GM18951 (cell line): ENCODE data around the gene RABGAP1.

Experiments
- POLR2A ChIP-seq: IDR thresholded peaks from 4 replicates; pipeline ENCODE4 v1.6.1; 2011; ENCODE audit warnings: mild to moderate bottlenecking; ENCODE audit not compliant: insufficient read length, insufficient read depth; ENCODE audit errors: extremely low read depth
- in situ Hi-C: fragments of 300-500 bp; cut with MboI; formaldehyde crosslinking; loops from one replicate; pipeline ENCODE4 v1.12.0; 2022; ENCODE audit warnings: low sequenced_read_pairs, mixed read lengths, inconsistent platforms; ENCODE audit not compliant: unreplicated experiment

RABGAP1 gene

DNA sequence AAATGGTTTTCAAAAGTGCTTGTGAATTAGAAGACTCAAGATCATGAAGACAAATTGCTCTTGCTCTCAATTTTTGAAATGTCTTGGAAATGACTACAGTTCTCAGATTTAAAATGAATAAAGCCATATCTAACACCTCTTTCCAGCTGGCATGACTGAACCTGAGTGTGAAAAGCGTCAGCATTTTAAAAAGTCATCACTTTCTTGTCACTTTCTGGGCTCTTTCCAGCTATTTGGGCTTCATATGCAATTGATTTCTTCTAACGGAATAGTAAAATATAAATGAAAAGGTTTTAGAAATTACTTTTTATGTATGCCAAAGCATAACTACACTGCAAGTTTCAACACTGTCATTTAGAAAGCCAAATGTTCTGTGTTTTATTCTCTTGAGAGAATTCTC lies 95.0 kb downstream of the RABGAP1 start:
- in situ Hi-C loops = no loop called here
- TF ChIP-seq POLR2A = no peak

DNA sequence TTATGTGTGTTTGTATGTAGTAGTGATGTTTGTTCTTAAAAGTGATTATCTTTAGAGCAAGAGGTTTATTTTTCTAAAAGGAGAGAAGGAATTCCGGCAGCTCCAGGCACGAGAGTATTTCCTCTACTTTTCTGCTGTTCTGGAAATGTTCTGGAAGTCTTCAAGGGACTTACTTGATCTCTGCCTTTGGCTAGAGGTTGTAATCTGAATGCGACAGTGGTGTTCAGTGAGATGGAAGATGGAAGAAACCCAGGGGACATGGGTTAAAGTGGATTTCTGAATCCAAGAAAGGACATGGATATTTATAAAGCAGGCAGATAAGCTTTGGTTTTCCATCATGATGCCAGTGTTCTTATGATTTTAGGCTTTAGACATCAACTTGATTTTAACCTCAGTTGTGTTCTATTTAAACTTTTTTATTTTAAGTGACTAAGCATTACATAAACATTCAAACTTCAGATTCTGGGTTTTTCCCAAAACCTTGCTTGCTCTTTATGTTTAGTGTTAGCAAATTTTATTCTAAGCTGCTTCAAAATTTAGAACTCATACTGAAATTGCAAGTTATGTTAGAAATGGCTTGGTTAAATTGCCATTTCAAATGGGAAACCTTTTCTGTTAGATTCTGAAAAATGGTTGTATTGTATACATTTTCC lies 96.2 kb downstream of the RABGAP1 start:
- in situ Hi-C loops = no loop called here
- TF ChIP-seq POLR2A = no peak

DNA sequence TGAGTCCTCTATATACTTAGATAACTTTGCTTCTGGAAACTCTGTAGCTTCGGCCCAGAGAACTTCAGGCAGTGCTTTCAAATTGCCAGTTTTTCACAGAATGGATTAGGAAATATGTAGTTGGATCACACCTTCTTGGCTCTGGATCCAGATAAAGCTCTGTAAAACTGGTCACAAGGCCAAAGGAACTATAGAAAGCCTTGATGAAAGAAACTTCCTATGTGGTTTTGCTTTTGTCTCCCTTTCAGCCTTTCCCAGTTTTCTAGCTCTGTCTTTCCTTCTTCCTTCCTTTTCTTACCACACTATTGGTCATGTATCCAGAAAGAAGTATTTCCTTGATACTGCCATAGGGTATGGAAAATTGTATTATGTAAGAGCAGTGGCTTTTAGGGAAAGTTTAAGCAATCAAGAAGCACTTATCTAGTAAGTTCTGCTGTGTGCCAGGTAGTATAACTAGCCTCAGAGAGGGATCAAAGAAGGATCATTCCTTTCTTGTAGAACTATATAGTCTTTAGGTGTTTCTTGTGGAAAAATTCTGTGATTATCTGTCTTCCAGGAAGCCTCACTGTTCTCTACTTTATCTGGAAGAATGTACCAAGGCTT lies 98.9 kb downstream of the RABGAP1 start:
- no peak for TF ChIP-seq POLR2A
- in situ Hi-C loops = no loop called here

DNA sequence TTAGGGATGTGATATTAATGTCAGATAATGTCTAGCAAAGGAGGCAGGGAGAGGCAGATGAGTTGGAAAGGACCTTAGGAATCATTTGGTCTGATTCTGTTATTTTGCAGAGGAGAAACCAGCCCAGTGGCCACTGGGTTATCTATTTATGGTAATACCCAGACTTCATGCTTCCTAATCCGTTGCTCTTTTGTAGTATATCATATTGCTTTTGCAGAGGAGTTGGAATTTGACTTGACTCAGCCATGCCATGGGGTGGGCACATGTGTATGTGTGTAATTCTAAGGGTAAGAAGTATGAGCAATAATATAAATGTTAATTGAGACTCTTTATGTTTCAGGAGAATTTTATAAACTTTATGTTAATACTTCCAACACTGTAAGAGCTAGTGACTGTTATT lies 100.0 kb downstream of the RABGAP1 start:
- no peak for TF ChIP-seq POLR2A
- in situ Hi-C loops = no loop called here

DNA sequence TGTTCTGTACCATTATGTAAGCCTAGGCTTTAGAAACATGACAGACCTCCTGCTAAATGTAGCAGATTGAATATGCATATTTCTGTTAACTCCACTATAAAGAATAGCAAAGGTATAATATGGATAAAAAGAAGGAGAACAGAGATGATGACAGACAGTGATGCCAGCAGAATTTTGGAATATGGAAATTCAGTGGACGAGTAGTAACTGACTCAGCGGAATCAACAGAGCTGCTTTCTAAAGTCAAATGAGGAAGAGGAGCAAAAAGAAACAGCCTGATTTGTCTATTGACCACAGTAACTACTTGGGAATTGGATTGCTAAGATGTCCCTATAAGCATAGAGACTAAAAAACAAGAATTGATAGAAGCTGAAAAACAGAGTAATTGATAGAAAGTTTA lies 100.7 kb downstream of the RABGAP1 start:
- in situ Hi-C loops = no loop called here
- TF ChIP-seq POLR2A = no peak

DNA sequence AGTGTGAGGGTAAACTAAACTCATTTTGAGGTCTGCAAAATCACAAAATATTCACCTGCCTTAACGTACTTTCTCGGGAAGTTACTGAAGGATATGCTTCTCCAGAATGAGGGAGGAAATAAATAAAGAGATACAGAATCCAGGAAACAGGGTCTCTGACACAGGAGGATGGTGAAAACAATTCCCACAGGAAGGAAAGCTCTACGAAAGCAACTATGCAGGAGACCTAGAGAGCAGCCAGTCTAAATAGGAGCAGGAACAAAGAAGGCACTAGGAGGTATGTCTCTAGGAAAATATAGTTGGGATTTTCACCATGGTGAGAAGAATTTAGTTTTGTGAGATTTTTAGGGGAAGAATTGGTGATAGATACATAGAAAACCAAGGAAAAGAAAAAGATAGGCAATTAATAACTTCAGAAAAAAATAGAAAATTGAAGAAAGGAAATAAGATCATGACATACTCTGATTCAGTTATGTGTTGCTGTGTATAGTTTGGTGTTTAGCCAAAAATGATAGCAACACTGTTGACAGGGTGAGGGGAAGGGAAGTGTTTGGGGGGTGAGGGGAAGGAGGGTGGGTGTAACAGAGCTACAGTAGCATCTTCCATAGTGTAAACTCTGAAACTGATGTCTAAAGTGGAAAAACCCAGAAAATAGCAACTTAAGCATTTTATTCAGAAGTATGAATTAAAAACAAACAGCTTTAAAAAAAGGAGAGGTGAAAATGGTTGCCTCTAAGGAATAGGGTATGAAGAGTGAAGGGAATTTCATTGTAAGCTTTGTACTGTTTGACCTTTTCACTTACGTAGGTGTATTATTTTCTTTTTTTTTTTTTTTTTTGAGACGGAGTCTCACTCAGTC lies 102.5 kb downstream of the RABGAP1 start:
- no peak for TF ChIP-seq POLR2A
- in situ Hi-C loops = no loop called here

DNA sequence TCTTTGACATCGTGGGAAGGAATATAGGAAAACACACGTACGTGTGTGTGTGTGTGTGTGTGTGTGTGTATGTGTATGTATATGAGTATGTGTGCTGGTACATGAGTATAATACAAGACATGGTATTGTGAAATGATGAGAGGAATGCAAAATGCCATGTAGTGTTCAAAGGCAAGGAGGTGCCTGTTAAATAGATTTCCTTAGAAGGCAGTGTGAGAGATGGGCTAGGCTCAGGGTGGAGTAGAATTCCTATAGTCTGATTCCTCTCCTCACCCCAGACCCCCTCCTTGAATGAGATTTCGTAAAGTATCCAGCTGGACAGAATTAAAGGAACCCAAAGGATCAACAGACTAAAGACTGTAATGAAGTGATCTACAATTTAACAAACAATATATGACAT lies 103.8 kb downstream of the RABGAP1 start:
- TF ChIP-seq POLR2A = no peak
- in situ Hi-C loops = no loop called here

DNA sequence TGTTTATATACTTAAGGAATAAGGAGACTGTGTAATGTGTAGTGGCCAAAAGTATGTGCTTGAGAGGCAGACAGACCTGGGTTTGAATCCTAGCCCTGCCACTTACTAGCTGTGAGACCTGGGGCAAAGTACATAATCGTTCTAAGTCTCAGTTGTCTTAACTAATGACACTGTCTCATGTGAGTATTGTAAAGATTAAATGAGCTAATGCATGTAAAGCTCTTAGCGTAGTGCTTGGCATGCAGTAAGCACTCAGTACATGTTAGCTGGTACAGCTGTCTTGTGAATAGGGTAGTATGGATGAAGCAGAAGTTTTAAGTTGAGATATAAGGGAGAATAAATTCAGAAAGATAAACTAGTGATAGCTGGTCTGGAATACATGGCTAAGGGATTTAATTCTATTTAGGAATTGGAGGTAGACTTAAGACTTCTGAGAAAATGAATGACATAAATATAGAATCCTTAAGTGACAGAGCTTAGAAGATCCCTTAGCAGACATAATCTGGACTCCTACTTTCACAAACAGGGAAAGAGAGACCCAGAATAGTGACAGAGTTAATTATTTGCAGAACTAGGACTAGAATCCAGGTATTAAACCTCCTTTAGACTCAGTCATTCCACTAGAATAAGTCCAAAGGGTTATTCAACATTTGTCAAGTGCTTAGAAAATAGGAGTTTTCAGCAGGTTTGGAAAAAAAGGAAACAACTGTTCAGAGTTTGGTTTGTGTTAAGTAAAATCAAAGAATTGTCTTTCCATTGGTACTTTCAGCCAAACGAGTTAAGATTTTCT lies 105.8 kb downstream of the RABGAP1 start:
- no peak for TF ChIP-seq POLR2A
- in situ Hi-C loops = no loop called here

DNA sequence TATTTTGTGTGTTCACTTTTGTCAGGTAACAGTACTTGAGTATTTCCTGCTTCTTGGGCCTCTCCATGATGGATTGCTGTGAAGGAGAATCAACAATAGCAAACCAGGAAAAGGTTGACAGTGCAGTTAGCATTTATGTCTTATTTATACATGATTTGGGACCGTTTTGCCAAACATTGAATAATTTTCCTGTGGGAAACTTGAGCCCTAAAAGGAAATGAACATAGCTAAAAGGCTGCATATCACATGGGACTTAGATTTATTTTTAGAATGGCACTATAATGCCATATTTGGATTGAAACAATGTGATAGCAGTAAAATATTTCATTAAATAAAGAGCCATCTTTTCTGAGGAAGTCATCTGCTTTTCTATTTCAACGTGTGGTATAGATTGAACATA lies 107.9 kb downstream of the RABGAP1 start:
- in situ Hi-C loops = no loop called here
- TF ChIP-seq POLR2A = no peak

DNA sequence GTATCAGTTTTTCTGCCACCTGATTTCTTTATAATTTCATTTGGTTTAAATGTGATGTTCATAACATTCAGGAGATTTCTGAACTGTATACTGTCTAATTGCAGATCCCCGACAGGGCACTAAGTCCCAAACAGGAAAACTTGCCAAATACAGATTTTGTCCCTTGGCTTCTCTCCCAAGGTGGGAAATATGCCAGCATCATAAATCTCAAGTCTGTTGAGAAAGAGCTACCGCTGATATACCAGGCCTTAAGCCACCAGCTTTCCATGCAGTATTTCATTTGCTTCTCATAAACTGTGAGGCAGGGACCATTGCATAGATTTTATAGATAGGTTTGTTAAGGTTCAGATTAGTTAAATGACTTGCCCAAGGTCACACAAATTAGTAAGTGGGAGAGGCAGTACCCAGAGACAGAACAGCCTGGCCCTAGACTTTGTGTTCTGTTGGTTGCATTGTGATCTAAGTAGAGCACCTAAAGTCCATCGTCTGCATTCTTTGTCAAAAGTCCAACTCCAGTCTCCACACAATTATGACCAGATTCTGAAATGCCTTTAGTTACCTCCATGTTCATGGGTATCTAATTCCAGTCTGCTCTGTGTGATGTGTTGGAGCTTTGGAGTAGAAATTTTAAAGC lies 108.9 kb downstream of the RABGAP1 start:
- TF ChIP-seq POLR2A = no peak
- in situ Hi-C loops = no loop called here

DNA sequence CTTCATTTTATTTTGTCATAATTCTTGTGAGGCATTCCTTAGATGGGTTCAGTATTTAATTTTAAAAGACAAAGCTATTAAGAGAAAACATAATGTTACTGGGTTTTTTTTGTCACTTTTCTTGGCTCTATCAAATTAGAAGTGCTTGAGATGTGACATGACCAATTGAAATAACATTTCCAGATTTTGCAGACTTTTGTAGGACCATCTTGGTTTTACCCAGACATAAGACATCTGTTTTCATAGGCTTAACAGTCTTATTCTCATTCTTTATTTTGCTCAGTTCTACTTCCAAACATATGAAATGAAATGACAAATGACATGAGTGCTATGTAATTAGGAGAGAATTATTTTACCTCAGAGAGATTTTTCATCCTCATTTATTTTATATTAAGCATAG lies 112.2 kb downstream of the RABGAP1 start:
- no peak for TF ChIP-seq POLR2A
- in situ Hi-C loops = no loop called here

DNA sequence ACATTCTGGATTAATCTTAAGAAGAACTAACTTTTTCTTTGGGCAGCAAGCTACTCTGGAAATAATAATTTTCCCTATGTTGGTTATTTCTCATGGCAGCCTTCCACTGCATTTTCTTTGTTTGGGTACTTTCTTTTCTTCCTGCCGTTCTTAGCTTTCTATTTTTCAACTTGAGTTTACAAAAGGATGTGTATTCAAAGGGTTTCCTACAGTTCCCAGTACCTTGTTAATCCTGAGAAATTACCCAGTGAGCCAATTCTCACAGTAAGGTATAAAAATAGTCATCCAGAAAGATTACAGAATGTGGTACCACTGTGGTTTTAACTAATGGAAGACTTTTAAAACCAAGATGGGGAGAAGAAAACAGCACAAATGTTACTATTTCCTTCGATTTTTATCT lies 112.9 kb downstream of the RABGAP1 start:
- no peak for TF ChIP-seq POLR2A
- in situ Hi-C loops = no loop called here

DNA sequence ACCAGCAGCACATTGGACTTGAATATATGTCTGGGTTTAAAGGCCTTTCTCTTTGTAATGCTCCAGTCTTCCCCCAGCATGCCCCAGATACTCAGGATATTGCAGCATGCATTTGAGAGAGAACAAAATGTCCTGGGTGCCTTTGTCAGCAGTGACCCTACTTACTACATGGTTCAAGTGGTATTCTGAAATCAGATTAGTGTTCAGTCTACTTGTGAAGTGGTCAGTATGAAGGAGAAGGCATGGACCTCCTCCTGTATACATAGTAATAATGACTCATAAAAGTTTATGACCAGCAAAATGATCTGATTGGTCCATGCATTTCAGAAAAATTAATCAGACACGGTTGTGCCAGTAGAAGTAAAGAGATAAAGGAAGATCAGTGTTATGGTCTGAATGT lies 118.0 kb downstream of the RABGAP1 start:
- in situ Hi-C loops = no loop called here
- no peak for TF ChIP-seq POLR2A
